HEK293 (cell line): ENCODE data around the gene PIPOX.
A peak's percentile ranks its signal among the peaks of the same experiment; 100 is the strongest.

Experiments
- CTCF ChIA-PET: fragments of 350-600 bp; formaldehyde crosslinking; extraction: SDS; loops from one replicate; lab custom pipeline; 2021; ENCODE audit warnings: antibody characterized with exemption; lab: Yijun Ruan, JAX
- POLR2A ChIA-PET: fragments of 300-600 bp; formaldehyde crosslinking; extraction: SDS; loops from one replicate; lab custom pipeline; 2020; ENCODE audit warnings: antibody characterized with exemption, inconsistent platforms; lab: Yijun Ruan, JAX
- H3K27ac ChIP-seq: fragments of 200-500 bp; sonication (Bioruptor generic); 2 replicates; pipeline ENCODE4 v1.5.1; 2014; ENCODE audit warnings: low read depth, low read length, control low read depth, inconsistent platforms; ENCODE audit errors: extremely low read depth
- H3K36me3 ChIP-seq, 2 experiments: fragments of 200-500 bp in 1 of 2; sonication (Bioruptor generic) in 1 of 2; 1 replicate in 1 of 2; 2 replicates in 1 of 2; pipeline ENCODE4 v1.5.1; 2014 to 2017; ENCODE audit warnings: inconsistent platforms in 2 of 2, low read length in 2 of 2; ENCODE audit not compliant: control insufficient read depth in 2 of 2, insufficient read depth in 1 of 2
- H3K4me1 ChIP-seq: fragments of 200-500 bp; sonication (Bioruptor generic); 2 replicates; pipeline ENCODE4 v1.5.1; 2014; ENCODE audit warnings: mild to moderate bottlenecking, low read length, inconsistent platforms; ENCODE audit not compliant: control insufficient read depth, insufficient read depth
- H3K4me3 ChIP-seq: 2 replicates; pipeline ENCODE4 v1.5.1; 2011; ENCODE audit warnings: low read depth, mild to moderate bottlenecking, control low read depth, low read length, moderate library complexity
- H3K9me3 ChIP-seq: fragments of 200-500 bp; sonication (Bioruptor generic); 2 replicates; pipeline ENCODE4 v1.5.1; 2014; ENCODE audit warnings: low read depth, low read length, inconsistent platforms; ENCODE audit not compliant: control insufficient read depth, insufficient read depth
- EGR2 ChIP-seq: fragments of 450-650 bp; formaldehyde crosslinking; IDR thresholded peaks from 2 replicates; pipeline ENCODE4 v1.5.1; 2016; ENCODE audit warnings: low read depth, missing biosample characterization, missing genetic modification characterization
- ELK4 ChIP-seq: IDR thresholded peaks from 2 replicates; pipeline ENCODE4 v1.6.1; 2011; ENCODE audit warnings: mild to moderate bottlenecking, low read depth, low read length, borderline replicate concordance
- SALL2 ChIP-seq: fragments of 450-650 bp; formaldehyde crosslinking; IDR thresholded peaks from 2 replicates; pipeline ENCODE4 v1.5.0; 2017; ENCODE audit warnings: missing biosample characterization, mild to moderate bottlenecking, missing genetic modification characterization, borderline replicate concordance
- SP2 ChIP-seq: fragments of 450-650 bp; formaldehyde crosslinking; IDR thresholded peaks from 2 replicates; pipeline ENCODE4 v1.5.1; 2016; ENCODE audit warnings: missing biosample characterization, missing genetic modification characterization
- ZFHX2 ChIP-seq: fragments of 450-650 bp; formaldehyde crosslinking; conservative IDR thresholded peaks from 2 replicates; pipeline ENCODE4 v1.5.1; 2016; ENCODE audit warnings: missing biosample characterization, missing genetic modification characterization
- ZFP69B ChIP-seq: fragments of 450-650 bp; formaldehyde crosslinking; IDR thresholded peaks from 2 replicates; pipeline ENCODE4 v1.5.1; 2016; ENCODE audit warnings: missing biosample characterization, missing genetic modification characterization
- ZNF112 ChIP-seq: fragments of 450-650 bp; formaldehyde crosslinking; IDR thresholded peaks from 2 replicates; pipeline ENCODE4 v1.5.0; 2017; ENCODE audit warnings: missing biosample characterization, missing genetic modification characterization
- ZNF133 ChIP-seq: fragments of 450-650 bp; formaldehyde crosslinking; IDR thresholded peaks from 2 replicates; pipeline ENCODE4 v1.5.1; 2016; ENCODE audit warnings: missing biosample characterization, missing genetic modification characterization
- ZNF266 ChIP-seq: fragments of 450-650 bp; formaldehyde crosslinking; IDR thresholded peaks from 2 replicates; pipeline ENCODE4 v1.5.1; 2016; ENCODE audit warnings: missing biosample characterization, missing genetic modification characterization, low read depth
- ZNF280C ChIP-seq: fragments of 450-650 bp; formaldehyde crosslinking; IDR thresholded peaks from 2 replicates; pipeline ENCODE4 v1.5.1; 2016; ENCODE audit warnings: missing biosample characterization, missing genetic modification characterization
- ZNF280D ChIP-seq: fragments of 450-650 bp; formaldehyde crosslinking; IDR thresholded peaks from 2 replicates; pipeline ENCODE4 v1.5.1; 2016; ENCODE audit warnings: missing biosample characterization, missing genetic modification characterization
- ZNF302 ChIP-seq: fragments of 450-650 bp; formaldehyde crosslinking; IDR thresholded peaks from 2 replicates; pipeline ENCODE4 v1.5.1; 2016; ENCODE audit warnings: missing biosample characterization, missing genetic modification characterization, low read depth
- ZNF366 ChIP-seq: fragments of 450-650 bp; formaldehyde crosslinking; conservative IDR thresholded peaks from 2 replicates; pipeline ENCODE4 v1.5.1; 2016; ENCODE audit warnings: missing biosample characterization, missing genetic modification characterization
- ZNF37A ChIP-seq: fragments of 450-650 bp; IDR thresholded peaks from 2 replicates; pipeline ENCODE4 v1.5.1; 2018; ENCODE audit warnings: missing biosample characterization, missing genetic modification characterization
- ZNF391 ChIP-seq: fragments of 450-650 bp; formaldehyde crosslinking; IDR thresholded peaks from 2 replicates; pipeline ENCODE4 v1.5.1; 2016; ENCODE audit warnings: low read depth, missing biosample characterization, missing genetic modification characterization, borderline replicate concordance
- ZNF398 ChIP-seq: fragments of 450-650 bp; formaldehyde crosslinking; IDR thresholded peaks from 2 replicates; pipeline ENCODE4 v1.5.1; 2017; ENCODE audit warnings: missing biosample characterization, missing genetic modification characterization
- ZNF629 ChIP-seq: fragments of 450-650 bp; formaldehyde crosslinking; IDR thresholded peaks from 2 replicates; pipeline ENCODE4 v1.5.1; 2017; ENCODE audit warnings: missing biosample characterization, missing genetic modification characterization
- ZSCAN4 ChIP-seq: fragments of 450-650 bp; formaldehyde crosslinking; IDR thresholded peaks from 2 replicates; pipeline ENCODE4 v1.5.1; 2017; ENCODE audit warnings: missing biosample characterization, missing genetic modification characterization

Gene PIPOX

GRCh38 chr17:29049541-29050145 is 6.7 kb downstream of the PIPOX start:
- CTCF ChIA-PET: interaction anchor here (1.1 to 3.2 kb wide), 2 partner anchors 28 to 84 kb away, joined by 4 to 12 read pairs; no protein-coding TSS in a partner anchor
- no peaks in the 10 kb centered on the region for H3K36me3 ChIP-seq
- no peaks in the 10 kb centered on the region for H3K9me3 ChIP-seq
- POLR2A ChIA-PET: no interaction called here
- no peak overlapping the region for H3K4me3 ChIP-seq
- H3K4me1 ChIP-seq: peaks cover 8% of the 10 kb centered on the region
- no peak for TF ChIP-seq ZNF266 (tag by site-specific recombination)
- TF ChIP-seq ZNF366 (tag by site-specific recombination): peak; percentile 32; the same call in 1 of the 2 replicates
- H3K27ac ChIP-seq: no peak overlapping the region

GRCh38 chr17:29050176-29050575 is 7.2 kb downstream of the PIPOX start:
- H3K36me3 ChIP-seq: no peaks in the 10 kb centered on the region
- TF ChIP-seq ZNF280D (tag by site-specific recombination) (no peak), ZSCAN4 (tag by site-specific recombination) (no peak), ZNF280C (tag by site-specific recombination) (no peak), ZNF629 (tag by site-specific recombination) (no peak), ZFP69B (tag by site-specific recombination) (no peak), ZNF391 (no peak), ZNF112 (no peak)
- CTCF ChIA-PET: interaction anchor here (1.8 to 3.2 kb wide), 2 partner anchors 66 to 85 kb away, joined by 7 to 12 read pairs; no protein-coding TSS in a partner anchor
- no peaks in the 10 kb centered on the region for H3K9me3 ChIP-seq
- peaks cover 8% of the 10 kb centered on the region for H3K4me1 ChIP-seq
- H3K27ac ChIP-seq: no peak overlapping the region
- no peak overlapping the region for H3K4me3 ChIP-seq
- POLR2A ChIA-PET: no interaction called here

GRCh38 chr17:29051194-29051593 is 8.3 kb downstream of the PIPOX start:
- no peak overlapping the region for H3K4me3 ChIP-seq
- peaks cover 8% of the 10 kb centered on the region for H3K4me1 ChIP-seq
- POLR2A ChIA-PET: no interaction called here
- CTCF ChIA-PET: interaction anchor here (1.8 kb wide), 1 partner anchor 65 kb away, joined by 7 read pairs; no protein-coding TSS in a partner anchor
- no peaks in the 10 kb centered on the region for H3K9me3 ChIP-seq
- H3K27ac ChIP-seq: no peak overlapping the region
- no peak for TF ChIP-seq ZNF391
- 0 out of 2 replicates have a peak, but pooled peaks have one; percentile 17 for TF ChIP-seq EGR2 (tag by site-specific recombination)
- H3K36me3 ChIP-seq: no peaks in the 10 kb centered on the region

- no peaks in the 10 kb centered on the region for H3K36me3 ChIP-seq
- CTCF ChIA-PET: interaction anchor here (1.8 kb wide), 1 partner anchor 65 kb away, joined by 7 read pairs; no protein-coding TSS in a partner anchor
- H3K27ac ChIP-seq: no peak overlapping the region
- no peaks in the 10 kb centered on the region for H3K9me3 ChIP-seq
- H3K4me1 ChIP-seq: peaks cover 8% of the 10 kb centered on the region
- no peak overlapping the region for H3K4me3 ChIP-seq
- POLR2A ChIA-PET: no interaction called here
- TF ChIP-seq ZNF398 (tag by site-specific recombination): no peak
- no peak for TF ChIP-seq ZNF302 (tag by site-specific recombination)
- TF ChIP-seq ZNF37A: no peak
- no peak for TF ChIP-seq ELK4
- TF ChIP-seq SALL2 (tag by site-specific recombination): no peak
- no peak for TF ChIP-seq ZNF133 (tag by site-specific recombination)
- peak; percentile 86 for TF ChIP-seq ZFHX2 (tag by site-specific recombination)
- no peak for TF ChIP-seq SP2 (tag by site-specific recombination)
Observed at GRCh38 chr17:29051731-29052130, 8.8 kb downstream of the PIPOX start.
